HG03442 (cell line): ENCODE results near the gene TMEM158.

ENCODE experiments used
- ATAC-seq: cut with Tn5 transposase; IDR thresholded peaks from one replicate; pipeline ENCODE4 v1.9.1; 2021; ENCODE audit warnings: mild to moderate bottlenecking, moderate library complexity; ENCODE audit not compliant: unreplicated experiment

Gene TMEM158

GRCh38 chr3:45205126-45205525 lies 21.0 kb downstream of the TMEM158 start:
- no peak for ATAC-seq

GRCh38 chr3:45204136-45204535 lies 22.0 kb downstream of the TMEM158 start:
- ATAC-seq: no peak

DNA sequence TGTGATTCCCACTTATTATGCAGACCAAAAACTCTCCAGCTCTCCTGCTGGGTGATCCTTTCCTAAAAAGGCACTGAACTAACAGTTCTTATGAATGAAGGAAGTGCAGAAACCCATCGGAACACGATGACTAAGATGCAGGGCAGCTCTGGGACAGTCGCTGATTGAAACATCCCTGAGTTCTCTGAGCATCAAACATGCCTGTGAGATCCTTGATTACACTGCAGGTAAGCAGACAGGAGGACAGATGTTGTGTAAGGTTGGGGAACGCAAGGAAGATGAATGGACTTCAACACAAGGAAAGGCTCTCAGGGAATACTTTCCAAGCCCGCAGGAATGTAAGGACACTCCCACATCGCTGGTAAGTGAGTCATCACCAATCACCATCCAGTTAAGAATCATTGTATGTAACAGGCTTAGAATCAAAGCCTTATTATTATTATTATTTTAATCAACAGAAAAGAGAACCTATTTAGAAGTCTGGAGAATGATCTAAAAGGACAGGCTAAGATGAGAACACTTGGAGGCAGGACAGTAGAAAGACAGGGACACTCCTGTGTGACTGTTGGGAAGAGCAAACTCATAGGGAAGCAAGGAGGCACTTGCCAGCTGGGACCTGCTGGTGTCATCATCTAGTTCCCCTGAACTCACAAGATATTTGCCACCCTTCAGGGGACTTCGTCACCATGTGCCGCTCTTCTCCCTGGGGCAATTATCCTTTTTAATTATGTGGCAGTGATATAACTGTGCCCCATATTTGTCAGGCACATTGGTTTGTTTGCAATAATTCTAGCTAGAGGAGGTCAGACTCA lies 26.0 kb downstream of the TMEM158 start:
- ATAC-seq: no peak

- no peak for ATAC-seq
Measured at GRCh38 chr3:45198264-45199260, 27.5 kb downstream of the TMEM158 start.

DNA sequence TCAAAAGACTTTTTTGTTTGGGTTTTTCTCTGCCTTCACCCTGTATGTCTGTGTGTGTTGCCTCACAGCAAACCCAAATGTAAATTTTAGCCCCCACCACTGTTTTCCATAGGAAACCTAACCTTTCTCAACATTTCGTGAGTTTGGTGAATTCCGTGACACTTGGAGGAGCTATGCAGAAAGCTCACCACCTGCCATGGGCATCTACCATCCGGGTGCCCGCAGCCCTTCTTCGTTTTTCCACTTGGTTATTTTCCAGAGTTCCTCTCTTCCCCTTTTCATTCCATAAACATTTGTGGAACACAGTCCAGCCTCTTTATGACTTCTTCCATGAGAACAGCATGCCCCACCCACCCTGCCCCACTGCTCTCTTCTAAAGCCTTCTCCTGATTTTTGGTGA lies 31.3 kb downstream of the TMEM158 start:
- no peak for ATAC-seq

DNA sequence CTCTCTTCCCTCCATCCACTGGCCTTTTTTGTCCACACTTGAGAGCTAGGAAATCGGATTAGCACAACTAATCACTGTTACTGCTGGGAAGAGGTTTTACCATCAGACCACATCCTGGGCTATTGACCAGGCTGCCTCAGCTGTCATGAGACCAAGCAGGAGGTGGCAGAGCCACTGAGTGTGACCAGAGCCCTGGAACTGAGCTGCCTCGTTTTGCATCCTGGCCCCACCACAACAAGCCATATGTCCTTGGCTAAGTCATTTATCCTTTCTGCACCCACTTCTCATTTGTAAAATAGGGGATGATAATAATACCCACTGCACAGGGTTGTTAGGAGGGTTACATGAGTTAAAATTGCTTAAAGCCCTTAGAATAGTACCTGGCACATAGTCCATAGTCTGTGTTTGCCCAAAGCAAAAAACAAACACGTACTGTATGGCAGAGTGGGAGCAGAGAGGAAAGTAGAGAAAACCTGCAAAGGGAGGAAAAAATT lies 34.1 kb downstream of the TMEM158 start:
- no peak for ATAC-seq

DNA sequence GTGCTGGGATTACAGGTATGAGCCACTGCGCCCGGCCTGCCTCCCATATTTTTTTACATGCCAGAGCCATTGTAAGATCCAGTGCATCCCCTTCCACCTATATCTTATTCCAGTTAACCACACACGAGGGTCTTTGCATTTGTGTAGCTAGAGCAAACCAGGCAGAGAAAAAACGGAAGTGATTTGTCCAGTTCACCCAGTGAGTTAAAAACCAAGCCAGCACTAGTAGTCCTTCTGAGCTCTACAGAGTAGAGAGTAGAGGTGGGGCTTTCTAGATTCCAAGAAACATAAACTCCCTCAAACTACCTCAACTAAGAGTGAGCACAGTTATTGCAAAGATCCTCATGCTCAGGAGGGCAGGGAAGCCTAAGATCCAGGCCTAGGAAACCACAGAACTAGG lies 34.7 kb downstream of the TMEM158 start:
- no peak for ATAC-seq

- no peak for ATAC-seq
Measured at GRCh38 chr3:45188719-45189659, 37.1 kb downstream of the TMEM158 start.

GRCh38 chr3:45187694-45188141 lies 38.4 kb downstream of the TMEM158 start:
- no peak for ATAC-seq

DNA sequence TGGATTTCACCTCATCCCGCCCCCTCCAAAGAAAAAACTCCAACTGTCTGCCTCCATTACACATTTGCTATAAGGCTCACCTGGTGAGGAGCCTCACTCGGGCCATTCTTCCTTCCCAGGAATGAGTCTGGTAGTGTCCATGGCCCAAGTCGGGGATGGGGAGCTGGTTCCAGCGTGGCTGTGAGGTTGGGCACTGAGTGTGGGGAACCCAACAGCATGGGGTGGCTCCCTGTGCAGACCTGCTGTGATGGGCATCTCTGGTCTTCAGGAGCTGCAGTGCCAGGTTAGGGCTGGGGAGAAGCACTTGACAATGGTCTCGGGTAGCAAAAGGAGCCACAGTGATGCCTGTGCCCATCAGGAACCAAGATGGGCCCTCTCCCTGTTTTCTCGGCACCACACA lies 39.2 kb downstream of the TMEM158 start:
- no peak for ATAC-seq

- ATAC-seq: no peak
Measured at GRCh38 chr3:45185461-45185860, 40.6 kb downstream of the TMEM158 start.

DNA sequence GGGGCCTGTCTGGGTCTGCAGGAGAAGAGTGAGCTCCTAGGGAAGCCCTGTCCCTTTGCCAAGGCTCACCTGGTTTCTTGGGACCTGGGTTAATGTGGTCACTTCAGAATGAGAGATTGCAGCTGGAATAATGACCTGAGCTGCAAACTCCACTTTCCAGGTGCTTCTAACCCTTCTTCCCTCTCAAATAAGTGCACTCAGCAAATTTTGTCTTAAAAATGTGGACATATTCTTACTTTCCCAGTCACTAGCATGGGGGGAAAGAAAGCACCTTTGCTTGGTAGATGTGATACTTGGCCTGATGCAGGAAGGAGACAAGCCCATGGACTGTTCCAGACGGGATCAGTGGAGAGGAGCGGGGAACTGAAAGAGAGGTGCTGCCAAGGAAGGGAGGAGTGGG lies 41.0 kb downstream of the TMEM158 start:
- no peak for ATAC-seq

GRCh38 chr3:45183872-45184262 lies 42.2 kb downstream of the TMEM158 start:
- no peak for ATAC-seq

DNA sequence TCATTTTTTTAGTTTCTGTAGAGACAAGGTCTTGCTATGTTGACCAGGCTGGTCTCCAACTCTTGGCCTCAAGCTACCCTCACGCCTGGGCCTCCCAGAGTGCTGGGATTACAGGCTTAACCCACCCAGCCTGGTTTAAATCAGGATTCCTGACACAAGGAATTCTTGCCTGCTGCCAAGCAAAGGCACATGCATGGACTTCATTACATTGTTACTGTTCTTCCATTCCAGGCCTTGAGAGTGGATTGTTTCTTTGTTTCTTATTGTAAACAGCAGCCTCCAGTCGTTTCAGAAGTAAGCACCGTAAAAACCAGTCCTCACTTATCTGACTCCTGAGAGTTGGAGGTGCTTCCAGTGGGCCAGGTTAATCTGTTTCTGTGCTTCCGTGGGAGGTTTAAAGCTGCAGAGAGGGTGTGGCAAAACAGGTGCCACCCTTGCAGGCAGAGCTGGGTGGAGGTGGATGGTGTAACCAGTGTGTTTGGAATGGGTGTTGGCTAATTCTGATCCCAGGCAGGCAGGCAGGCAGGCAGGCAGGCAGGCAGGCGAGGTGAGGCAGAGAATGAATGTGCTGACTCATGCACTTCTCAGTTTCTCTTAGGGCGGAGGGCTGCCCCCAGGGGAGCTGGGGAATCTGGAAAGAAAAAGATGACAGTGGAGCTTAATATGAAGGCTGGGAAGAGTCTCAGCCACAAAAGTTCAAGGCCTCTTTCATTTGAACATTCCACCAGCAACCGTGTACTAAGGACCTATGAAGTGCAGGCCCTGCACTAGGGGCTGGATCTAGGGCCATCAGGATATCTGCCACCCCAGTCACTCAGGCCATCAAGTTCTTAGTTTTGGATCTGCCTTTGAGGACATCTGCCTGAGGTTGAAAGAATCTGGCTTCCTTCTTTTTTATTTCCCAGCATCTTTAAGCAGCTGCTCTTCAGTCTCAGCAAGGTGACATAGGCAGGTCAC lies 42.9 kb downstream of the TMEM158 start:
- no peak for ATAC-seq

DNA sequence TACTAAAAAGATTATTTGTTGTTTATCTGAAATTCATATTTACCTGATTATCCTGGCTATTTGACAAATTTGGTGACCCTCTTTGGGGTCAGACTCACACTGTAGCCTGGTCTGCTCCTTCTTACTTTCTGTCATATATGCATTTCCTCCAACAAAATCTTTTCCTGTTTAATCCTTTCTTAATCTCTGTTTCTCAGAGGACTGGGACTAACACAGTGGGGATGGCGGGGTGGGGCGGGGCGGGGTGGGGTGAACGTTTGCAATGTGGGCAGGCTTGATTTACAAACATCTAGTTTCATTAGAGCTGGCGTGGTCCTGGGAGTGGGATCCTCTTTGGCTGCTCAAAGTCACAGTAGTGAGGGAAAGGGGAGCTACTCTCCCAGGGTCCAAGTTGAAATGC lies 44.6 kb downstream of the TMEM158 start:
- ATAC-seq: no peak

GRCh38 chr3:45180899-45181298 lies 45.2 kb downstream of the TMEM158 start:
- ATAC-seq: no peak

DNA sequence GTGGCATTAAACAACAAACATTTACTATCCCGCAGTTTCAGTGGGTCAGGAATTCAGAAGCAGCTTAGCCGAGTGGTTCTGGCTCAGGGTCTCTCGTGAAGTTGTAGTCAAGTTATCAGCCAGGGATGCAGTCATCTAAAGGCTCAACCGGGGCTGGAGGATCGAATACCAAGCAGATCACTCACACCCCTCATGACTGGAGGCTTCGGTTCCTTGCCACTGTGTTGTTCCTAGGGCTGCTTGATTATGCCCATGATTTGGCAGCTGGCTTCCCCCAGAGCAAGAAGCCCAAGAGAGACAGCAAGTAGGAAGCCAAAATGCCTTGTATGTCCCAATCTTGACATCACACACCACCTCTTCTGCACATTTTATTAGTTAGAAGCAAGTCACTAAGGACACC lies 46.0 kb downstream of the TMEM158 start:
- no peak for ATAC-seq

DNA sequence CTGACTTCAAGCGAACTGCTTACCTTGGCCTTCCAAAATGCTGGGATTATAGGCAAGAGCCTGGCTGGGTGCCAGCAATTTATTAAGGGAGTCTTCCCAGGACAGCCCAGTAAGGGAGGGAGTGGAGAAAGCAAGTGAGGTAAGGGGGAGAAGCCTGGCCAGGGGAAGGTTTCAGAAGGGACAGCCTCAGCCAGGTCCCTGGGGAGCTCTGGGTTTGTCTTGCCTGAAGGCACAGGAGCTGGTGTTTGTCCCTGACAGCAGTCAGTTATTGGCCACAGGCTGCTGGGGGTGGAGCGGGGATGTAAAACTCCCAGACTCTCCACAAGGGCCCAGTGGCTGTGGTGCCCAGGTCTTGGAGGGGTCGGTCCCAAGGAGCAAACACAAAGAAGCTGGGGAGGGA lies 46.9 kb downstream of the TMEM158 start:
- no peak for ATAC-seq
